NCI-H2171 treated with DMSO at 0.1 percent for 48 hours (cell line): ENCODE results near the gene KIAA0513.
"Not testable (repeated sequence)": the region's sequence is repeated elsewhere in the genome, so short reads cannot be mapped to it uniquely, and the experiment has no call there.

Experiments
- DNase-seq: peaks from one replicate; lab custom pipeline; 2025; lab: John Stamatoyannopoulos, UW

Gene KIAA0513

GRCh38 chr16:85048921-85049562, 21.4 kb downstream of the KIAA0513 start:
- DNase-seq: no peak

GRCh38 chr16:85049706-85050305, 22.2 kb downstream of the KIAA0513 start:
- no peak for DNase-seq

GRCh38 chr16:85051067-85051581, 23.5 kb downstream of the KIAA0513 start:
- DNase-seq: no peak

GRCh38 chr16:85051683-85052082, 24.1 kb downstream of the KIAA0513 start:
- DNase-seq: no peak

GRCh38 chr16:85052536-85052935, 24.9 kb downstream of the KIAA0513 start:
- DNase-seq: no peak

- DNase-seq: not testable (repeated sequence)
Measured at GRCh38 chr16:85054321-85054720, 26.7 kb downstream of the KIAA0513 start.

- no peak for DNase-seq
Measured at GRCh38 chr16:85054948-85055492, 27.4 kb downstream of the KIAA0513 start.

- DNase-seq: no peak
Measured at GRCh38 chr16:85055493-85056210, 28.1 kb downstream of the KIAA0513 start.

- no peak for DNase-seq
Measured at GRCh38 chr16:85056211-85056748, 28.7 kb downstream of the KIAA0513 start.

- DNase-seq: peak; percentile 42
Measured at GRCh38 chr16:85057212-85057889, 29.8 kb downstream of the KIAA0513 start.

GRCh38 chr16:85057948-85058347, 30.4 kb downstream of the KIAA0513 start:
- DNase-seq: peak; percentile 82

- DNase-seq: no peak
Measured at GRCh38 chr16:85058909-85059308, 31.3 kb downstream of the KIAA0513 start.

GRCh38 chr16:85061566-85061965, 34.0 kb downstream of the KIAA0513 start:
- no peak for DNase-seq

GRCh38 chr16:85062323-85062722, 34.7 kb downstream of the KIAA0513 start:
- no peak for DNase-seq

GRCh38 chr16:85062845-85063244, 35.2 kb downstream of the KIAA0513 start:
- DNase-seq: no peak

- DNase-seq: no peak
Measured at GRCh38 chr16:85064186-85064585, 36.6 kb downstream of the KIAA0513 start.

- DNase-seq: no peak
Measured at GRCh38 chr16:85065099-85065498, 37.5 kb downstream of the KIAA0513 start.

GRCh38 chr16:85066346-85066885, 38.8 kb downstream of the KIAA0513 start:
- no peak for DNase-seq

GRCh38 chr16:85067024-85067423, 39.4 kb downstream of the KIAA0513 start:
- DNase-seq: no peak

- no peak for DNase-seq
Measured at GRCh38 chr16:85067426-85067825, 39.8 kb downstream of the KIAA0513 start.

- no peak for DNase-seq
Measured at GRCh38 chr16:85068746-85069145, 41.2 kb downstream of the KIAA0513 start.

GRCh38 chr16:85069171-85069570, 41.6 kb downstream of the KIAA0513 start:
- no peak for DNase-seq
